Endothelial cell of umbilical vein (primary cell): ENCODE results near the gene GRK6. TPM values are rescaled to one million over a fixed set of nuclear protein-coding genes. Genes with fewer than 3 reads are reported as not detected.

Experiments
- BruUV-seq: library from RNA; stranded (reverse); fragments of 400-500 nt; replicated peaks from 2 replicates; lab custom pipeline; 2021; lab: Mats Ljungman, UMichigan
- CTCF ChIA-PET: fragments of 300-600, 350-600 bp; sonication (Branson Sonifier 250); formaldehyde crosslinking; loops from one replicate; lab custom pipeline; 2021; ENCODE audit warnings: antibody characterized with exemption, inconsistent platforms; lab: Charles Lee
- POLR2A ChIA-PET: fragments of 300-600, 350-600 bp; sonication (Branson Sonifier 250); formaldehyde crosslinking; loops from one replicate; lab custom pipeline; 2021; ENCODE audit warnings: antibody characterized with exemption, inconsistent platforms; lab: Charles Lee
- DNase-seq: peaks from one replicate; pipeline ENCODE4 v3.0.0-alpha.2; 2011; ENCODE audit warnings: low read depth, low spot score
- FAIRE-seq: peaks from 2 replicates; lab custom pipeline; 2011; peaks lifted over from hg19 to GRCh38; lab: Jason Lieb, UNC
- H2AFZ ChIP-seq: 2 replicates; pipeline ENCODE4 v1.6.0; 2012; ENCODE audit warnings: low read depth, low read length, control low read depth, inconsistent platforms
- H3K27ac ChIP-seq: 2 replicates; pipeline ENCODE4 v1.5.1; 2011; ENCODE audit warnings: low read depth, mild to moderate bottlenecking, control low read depth, low read length, moderate library complexity; ENCODE audit not compliant: insufficient read depth
- H3K27me3 ChIP-seq, 2 experiments: 2 replicates each; pipeline versions ENCODE4 v1.6.0 to v1.6.1; 2011; ENCODE audit warnings: low read length in 2 of 2, mixed read lengths in 1 of 2; ENCODE audit not compliant: control insufficient read depth in 2 of 2, insufficient read depth in 2 of 2
- H3K36me3 ChIP-seq, 2 experiments: 2 replicates in 1 of 2; 3 replicates in 1 of 2; pipeline ENCODE4 v1.5.1; 2011; ENCODE audit warnings: low read length in 2 of 2, mild to moderate bottlenecking in 1 of 2, moderate library complexity in 1 of 2; ENCODE audit not compliant: control insufficient read depth in 2 of 2, insufficient read depth in 2 of 2; ENCODE audit errors: extremely low read depth in 1 of 2
- H3K4me1 ChIP-seq: 3 replicates; pipeline ENCODE4 v1.5.1; 2011; ENCODE audit warnings: mild to moderate bottlenecking, low read length; ENCODE audit not compliant: control insufficient read depth, insufficient read depth; ENCODE audit errors: extremely low read depth
- H3K4me2 ChIP-seq: 2 replicates; pipeline ENCODE4 v1.6.1; 2011; ENCODE audit warnings: low read length, control low read depth, mixed read lengths; ENCODE audit not compliant: insufficient read depth
- H3K4me3 ChIP-seq, 3 experiments: fragments of 200-600 bp in 1 of 3; sonication (generic), shearing (Covaris generic) in 1 of 3; replicated peaks in 1 of 3; 2 replicates each; pipeline ENCODE4 v1.5.1; 2011 to 2016; ENCODE audit warnings: control low read depth in 3 of 3, low read length in 3 of 3, mild to moderate bottlenecking in 2 of 3, inconsistent platforms in 1 of 3, low read depth in 1 of 3, moderate library complexity in 1 of 3; ENCODE audit not compliant: insufficient read depth in 1 of 3
- H3K79me2 ChIP-seq: 2 replicates; pipeline ENCODE4 v1.6.0; 2012; ENCODE audit warnings: low read length, inconsistent platforms; ENCODE audit not compliant: control insufficient read depth, insufficient read depth
- H3K9ac ChIP-seq: replicated peaks from 2 replicates; pipeline ENCODE3; 2011; ENCODE audit warnings: low read length, control low read depth; ENCODE audit not compliant: insufficient read depth; ENCODE audit errors: extremely low read depth
- H3K9me1 ChIP-seq: replicated peaks from 3 replicates; pipeline ENCODE4 v1.6.0; 2011; ENCODE audit warnings: mild to moderate bottlenecking, low read length; ENCODE audit not compliant: control insufficient read depth, insufficient read depth; ENCODE audit errors: extremely low read depth
- H3K9me3 ChIP-seq: replicated peaks from 2 replicates; pipeline ENCODE4 v1.5.1; 2012; ENCODE audit warnings: low read length, inconsistent platforms; ENCODE audit not compliant: control insufficient read depth, insufficient read depth
- H4K20me1 ChIP-seq: replicated peaks from 2 replicates; pipeline ENCODE3; 2011; ENCODE audit warnings: mild to moderate bottlenecking, low read length; ENCODE audit not compliant: control insufficient read depth, insufficient read depth; ENCODE audit errors: extremely low read depth
- CTCF ChIP-seq, 2 donors: IDR thresholded peaks; 1 replicate in 1 of 2; 2 replicates in 1 of 2; pipeline ENCODE4 v1.5.1; 2011; ENCODE audit warnings: low read length in 2 of 2, mild to moderate bottlenecking in 2 of 2, moderate library complexity in 2 of 2, control low read depth in 1 of 2, inconsistent platforms in 1 of 2, low read depth in 1 of 2; ENCODE audit not compliant: insufficient read depth in 1 of 2; ENCODE audit errors: extremely low read depth in 1 of 2
- EZH2 ChIP-seq: IDR thresholded peaks from 2 replicates; pipeline ENCODE4 v1.6.1; 2012; ENCODE audit warnings: borderline replicate concordance, low read depth, mild to moderate bottlenecking, moderate library complexity, low read length, inconsistent platforms; ENCODE audit not compliant: severe bottlenecking
- FOS ChIP-seq: IDR thresholded peaks from 2 replicates; pipeline ENCODE4 v1.6.1; 2011; ENCODE audit warnings: mild to moderate bottlenecking, low read length, moderate library complexity, borderline replicate concordance; ENCODE audit not compliant: insufficient read depth
- GATA2 ChIP-seq: IDR thresholded peaks from 2 replicates; pipeline ENCODE4 v1.7.0; 2011; ENCODE audit warnings: low read depth, mild to moderate bottlenecking, moderate library complexity, mixed read lengths, low read length; ENCODE audit not compliant: insufficient read length, insufficient read depth
- JUN ChIP-seq: IDR thresholded peaks from 2 replicates; pipeline ENCODE4 v1.6.1; 2011; ENCODE audit warnings: borderline replicate concordance, low read depth; ENCODE audit not compliant: insufficient read length, insufficient read depth
- MAX ChIP-seq: IDR thresholded peaks from 2 replicates; pipeline ENCODE4 v1.6.1; 2011; ENCODE audit not compliant: insufficient read depth, insufficient read length
- MYC ChIP-seq: IDR thresholded peaks from one replicate; pipeline ENCODE4 v1.6.1; 2011; ENCODE audit warnings: mild to moderate bottlenecking, low read depth, low read length
- POLR2A ChIP-seq: IDR thresholded peaks from 2 replicates; pipeline ENCODE4 v1.6.1; 2012; ENCODE audit warnings: low read depth, mild to moderate bottlenecking, control low read depth, low read length
- POLR2AphosphoS5 ChIP-seq: IDR thresholded peaks from 2 replicates; pipeline ENCODE4 v1.6.1; 2012; ENCODE audit warnings: low read depth, mild to moderate bottlenecking, control low read depth, low read length, moderate library complexity; ENCODE audit not compliant: insufficient read depth
- dilution Hi-C: fragments of 300-500 bp; cut with MboI; formaldehyde crosslinking; loops from one replicate; pipeline ENCODE4 v1.15.0; 2019; ENCODE audit warnings: low sequenced_read_pairs; ENCODE audit not compliant: extremely low pct_ligation_motif_present
- intact Hi-C: fragments of 100-400 bp; cut with micrococcal nuclease; formaldehyde crosslinking; loops from one replicate; pipeline ENCODE4 v1.10.0; 2022
- polyA plus RNA-seq, 4 experiments: library from polyadenylated mRNA; depleted of rRNA in 3 of 4; stranded (reverse) in 3 of 4; unstranded in 1 of 4; fragments of >200 nt; gene quantifications; 2 replicates each; pipeline versions ENCODE4 v1.2.1 to v1.2.3, GENCODE V29; 2011 to 2012; ENCODE audit warnings: missing spikeins in 1 of 4
- total RNA-seq: library from RNA; stranded (reverse); gene quantifications from 2 replicates; pipeline ENCODE4 v1.2.3, GENCODE V29; 2021

The GRK6 gene
- total and polyA plus RNA-seq, 2 donors (not counting 3 experiments of a cell fraction or from before 2014, with no cell fraction given) = 28.9 to 36.4 TPM

- H3K4me1 ChIP-seq = no peaks in the 10 kb centered on the region
- no peak for TF ChIP-seq FOS
- TF ChIP-seq POLR2A = no peak
- TF ChIP-seq CTCF (IDR thresholded peaks at IDR 0.05; ENCODE audit: extremely low read depth in 1 of 2, insufficient read depth in 1 of 2, low read depth in 1 of 2, low read length in 2 of 2) = no peak
- no peak for TF ChIP-seq EZH2
- no peak for TF ChIP-seq POLR2AphosphoS5
- TF ChIP-seq JUN = no peak
- no peak for TF ChIP-seq MYC
- TF ChIP-seq MAX = no peak
- TF ChIP-seq GATA2 = no peak
- peaks cover 7 to 17% of the 10 kb centered on the region in 2 experiments for H3K36me3 ChIP-seq
- H3K4me3 ChIP-seq = no peak overlapping the region
- ChIA-PET POLR2A (interaction anchor here (0.6 to 1.1 kb wide), 2 partner anchors 12 to 52 kb away, joined by 4 to 7 read pairs; partner anchors contain the start of gene GRK6), CTCF (interaction anchor here (1.2 to 2.5 kb wide), 3 partner anchors 11 to 48 kb away, joined by 3 to 10 read pairs (median 9); partner anchors contain the start of gene GRK6)
- H3K27me3 ChIP-seq = no peaks in the 10 kb centered on the region
- H3K27ac ChIP-seq = no peak overlapping the region
- H3K9ac ChIP-seq = no peak overlapping the region
- no peaks in the 10 kb centered on the region for H4K20me1 ChIP-seq
- no peaks in the 10 kb centered on the region for H3K9me3 ChIP-seq
- H2AFZ ChIP-seq = no peak overlapping the region
- no peak for FAIRE-seq
- DNase-seq = no peak
- no TSS peak for BruUV-seq
- no peak overlapping the region for H3K4me2 ChIP-seq
- H3K9me1 ChIP-seq = no peaks in the 10 kb centered on the region
- dilution Hi-C loops (no loop called here), intact Hi-C loops (no loop called here)
- H3K79me2 ChIP-seq = no peaks in the 10 kb centered on the region
Measured at GRCh38 chr5:177438468-177438867, 12.0 kb downstream of the GRK6 start.
